GM18861 (cell line): Measurements from ENCODE around the gene SERPINC1.
"Not testable (repeated sequence)": the region's sequence is repeated elsewhere in the genome, so short reads cannot be mapped to it uniquely, and the experiment has no call there.

Source experiments
- ATAC-seq: cut with Tn5 transposase; IDR thresholded peaks from one replicate; pipeline ENCODE4 v1.9.1; 2021; ENCODE audit not compliant: unreplicated experiment

SERPINC1 gene

DNA sequence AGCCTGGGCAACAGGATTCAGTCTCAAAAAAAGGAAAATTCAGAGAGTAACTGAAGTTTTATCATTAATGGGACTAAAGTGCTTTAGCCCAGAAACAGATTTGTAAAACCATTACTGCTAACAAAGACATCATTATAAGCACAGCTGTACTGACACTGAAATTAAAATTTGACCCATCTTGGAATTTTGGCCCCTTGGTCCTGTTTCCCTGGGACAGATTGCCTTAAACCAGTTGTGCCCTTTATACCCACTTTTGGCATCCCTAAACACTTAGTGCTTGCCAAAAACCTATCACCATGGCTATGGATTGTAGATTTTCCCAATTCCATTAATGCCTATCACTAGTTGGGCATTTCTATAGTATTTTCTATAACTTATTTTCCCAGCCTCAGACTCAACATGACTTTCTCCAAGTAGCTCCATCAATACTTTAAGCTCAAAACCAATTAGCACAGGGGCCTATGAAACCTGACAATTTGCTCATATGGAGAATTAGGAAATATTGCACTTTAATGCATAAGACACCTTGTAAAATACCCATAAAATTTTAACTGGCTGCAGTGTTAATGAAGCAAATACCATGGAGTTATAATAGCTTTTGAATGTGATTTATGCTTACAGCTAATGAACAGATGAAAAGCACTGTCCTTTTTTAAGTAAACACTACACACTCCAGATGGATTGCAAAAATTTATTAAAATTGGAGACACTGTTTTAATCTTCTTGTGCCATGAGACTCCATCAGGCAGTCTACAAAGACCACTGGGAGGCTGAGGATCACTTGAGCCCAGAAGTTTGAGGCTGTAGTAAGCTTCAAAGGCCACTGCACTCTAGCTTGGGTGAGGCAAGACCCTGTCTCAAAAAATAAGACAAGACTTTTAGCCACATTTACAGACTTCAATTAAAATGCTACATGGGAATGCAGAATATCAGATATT is 53.6 kb downstream of the SERPINC1 start:
- ATAC-seq = no peak

DNA sequence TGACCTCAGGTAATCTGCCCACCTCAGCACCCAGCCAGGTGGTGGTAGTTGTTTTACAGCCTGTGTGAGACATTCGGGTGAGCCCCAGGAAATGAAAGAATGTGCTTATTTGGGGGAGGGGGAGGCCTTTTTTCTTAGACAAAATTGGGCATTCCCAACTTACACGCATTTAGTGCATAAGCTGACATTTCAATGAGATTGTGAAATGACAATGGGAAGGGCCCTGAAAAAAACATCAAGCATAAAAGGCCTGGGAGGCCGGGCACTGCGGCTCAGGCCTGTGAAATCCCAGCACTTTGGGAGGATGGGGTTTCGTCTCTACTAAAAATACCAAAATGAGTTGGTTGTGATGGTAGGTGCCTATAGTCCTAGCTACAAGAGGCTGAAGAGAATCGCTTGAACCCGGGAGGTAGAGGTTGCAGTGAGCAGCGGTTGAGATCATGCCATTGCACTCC is 54.3 kb downstream of the SERPINC1 start:
- no peak for ATAC-seq

GRCh38 chr1:173862146-173862768 is 54.9 kb downstream of the SERPINC1 start:
- not testable (repeated sequence) for ATAC-seq

- no peak for ATAC-seq
Observed at GRCh38 chr1:173861731-173862145, 55.4 kb downstream of the SERPINC1 start.

GRCh38 chr1:173860065-173860464 is 57.1 kb downstream of the SERPINC1 start:
- no peak for ATAC-seq

- ATAC-seq = not testable (repeated sequence)
Observed at GRCh38 chr1:173859547-173859946, 57.6 kb downstream of the SERPINC1 start.

- no peak for ATAC-seq
Observed at GRCh38 chr1:173857363-173857917, 59.7 kb downstream of the SERPINC1 start.

- no peak for ATAC-seq
Observed at GRCh38 chr1:173856903-173857302, 60.2 kb downstream of the SERPINC1 start.

GRCh38 chr1:173856014-173856413 is 61.1 kb downstream of the SERPINC1 start:
- no peak for ATAC-seq
